ENCODE results near the gene NEUROD1. TPM values are rescaled to one million over a fixed set of nuclear protein-coding genes. Genes with fewer than 3 reads are reported as not detected.

Gene NEUROD1
- total RNA-seq, 1 donor from 2014 or later: not detected

DNA sequence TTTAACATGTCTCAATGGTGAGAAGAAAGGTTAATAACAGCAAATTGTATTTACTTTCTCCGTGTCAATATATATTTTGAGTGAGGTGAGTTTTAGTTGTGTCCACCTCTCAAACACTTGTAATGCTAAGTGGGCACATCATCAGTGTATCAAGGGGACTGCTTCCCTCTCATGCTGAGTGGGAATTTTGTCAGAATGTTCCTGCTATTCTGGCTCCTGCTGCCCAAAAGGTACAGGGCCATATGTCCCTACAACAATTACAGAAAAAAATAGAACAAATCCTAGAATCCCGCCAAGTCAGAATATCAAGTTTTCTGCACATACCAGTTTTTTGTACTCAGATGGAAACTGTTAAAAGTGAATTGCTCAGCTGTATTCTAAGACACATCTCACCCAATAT lies 18.0 kb downstream of the NEUROD1 start:
- Mint-ChIP-seq H3K27ac (no peak overlapping the region), H3K4me3 (no peak overlapping the region), H3K9me3 (peaks cover 7% of the 10 kb centered on the region), H3K4me1 (peaks cover under 1% of the 10 kb centered on the region), H3K27me3 (ENCODE audit: low read depth) (peaks cover 53% of the 10 kb centered on the region), H3K36me3 (no peaks in the 10 kb centered on the region)
- TF ChIP-seq, protein P1, sequence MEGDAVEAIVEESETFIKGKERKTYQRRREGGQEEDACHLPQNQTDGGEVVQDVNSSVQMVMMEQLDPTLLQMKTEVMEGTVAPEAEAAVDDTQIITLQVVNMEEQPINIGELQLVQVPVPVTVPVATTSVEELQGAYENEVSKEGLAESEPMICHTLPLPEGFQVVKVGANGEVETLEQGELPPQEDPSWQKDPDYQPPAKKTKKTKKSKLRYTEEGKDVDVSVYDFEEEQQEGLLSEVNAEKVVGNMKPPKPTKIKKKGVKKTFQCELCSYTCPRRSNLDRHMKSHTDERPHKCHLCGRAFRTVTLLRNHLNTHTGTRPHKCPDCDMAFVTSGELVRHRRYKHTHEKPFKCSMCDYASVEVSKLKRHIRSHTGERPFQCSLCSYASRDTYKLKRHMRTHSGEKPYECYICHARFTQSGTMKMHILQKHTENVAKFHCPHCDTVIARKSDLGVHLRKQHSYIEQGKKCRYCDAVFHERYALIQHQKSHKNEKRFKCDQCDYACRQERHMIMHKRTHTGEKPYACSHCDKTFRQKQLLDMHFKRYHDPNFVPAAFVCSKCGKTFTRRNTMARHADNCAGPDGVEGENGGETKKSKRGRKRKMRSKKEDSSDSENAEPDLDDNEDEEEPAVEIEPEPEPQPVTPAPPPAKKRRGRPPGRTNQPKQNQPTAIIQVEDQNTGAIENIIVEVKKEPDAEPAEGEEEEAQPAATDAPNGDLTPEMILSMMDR (IDR thresholded peaks at IDR 0.05; ENCODE audit: unreplicated experiment): no peak
- DNase-seq (ENCODE audit: low spot score in 2 of 2, unreplicated experiment in 2 of 2): no peak

DNA sequence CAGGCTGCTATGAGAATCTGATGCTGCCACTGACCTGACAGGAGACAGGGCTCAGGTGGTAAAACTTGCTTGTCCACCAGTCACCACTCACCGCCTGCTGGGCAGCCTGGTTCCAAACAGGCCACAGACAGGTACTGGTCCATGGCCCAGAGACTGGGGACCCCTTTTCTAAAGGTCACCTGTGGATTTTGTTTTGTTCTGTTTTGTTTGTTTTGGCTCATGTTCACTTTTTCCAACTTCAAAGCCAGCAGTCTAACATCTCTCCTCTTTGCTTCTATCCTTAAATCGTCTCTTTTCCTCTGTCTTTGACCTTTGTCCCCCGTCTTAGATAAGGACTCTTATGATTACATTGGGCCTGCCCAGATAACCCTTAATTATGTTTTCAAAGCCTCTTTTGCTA lies 20.1 kb downstream of the NEUROD1 start:
- Mint-ChIP-seq H3K9me3 (no peaks in the 10 kb centered on the region), H3K36me3 (no peaks in the 10 kb centered on the region), H3K4me3 (no peak overlapping the region), H3K4me1 (peaks cover 9% of the 10 kb centered on the region), H3K27ac (no peak overlapping the region), H3K27me3 (ENCODE audit: low read depth) (peaks cover 57% of the 10 kb centered on the region)
- DNase-seq (ENCODE audit: low spot score in 2 of 2, unreplicated experiment in 2 of 2): no peak
- TF ChIP-seq, protein P1 (IDR thresholded peaks at IDR 0.05; ENCODE audit: unreplicated experiment): no peak

DNA sequence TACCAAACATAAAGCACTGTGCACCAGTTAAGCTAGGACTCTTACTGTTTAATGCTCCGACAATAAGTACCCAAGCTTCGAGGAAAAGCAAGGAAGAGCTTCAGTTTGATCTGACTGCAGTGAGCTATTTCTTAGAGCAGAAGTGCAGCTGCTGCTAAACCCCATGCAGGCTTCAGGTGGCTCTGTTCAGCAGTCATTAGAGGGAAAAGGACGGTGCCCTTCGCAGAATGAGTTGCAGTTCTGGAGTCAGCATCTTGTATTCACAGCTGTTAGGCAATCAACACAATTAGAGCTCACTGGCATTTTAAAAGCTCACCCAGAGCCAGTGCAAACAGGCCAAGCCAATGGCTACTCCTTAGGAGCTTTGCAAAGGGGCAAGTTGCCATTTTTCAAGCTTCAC lies 21.9 kb downstream of the NEUROD1 start:
- Mint-ChIP-seq H3K4me1 (peaks cover 9% of the 10 kb centered on the region), H3K9me3 (no peaks in the 10 kb centered on the region), H3K36me3 (no peaks in the 10 kb centered on the region), H3K4me3 (no peak overlapping the region), H3K27ac (no peak overlapping the region), H3K27me3 (ENCODE audit: low read depth) (peaks cover 72% of the 10 kb centered on the region)
- TF ChIP-seq, protein P1 (IDR thresholded peaks at IDR 0.05; ENCODE audit: unreplicated experiment): no peak
- DNase-seq (ENCODE audit: low spot score in 2 of 2, unreplicated experiment in 2 of 2): no peak

DNA sequence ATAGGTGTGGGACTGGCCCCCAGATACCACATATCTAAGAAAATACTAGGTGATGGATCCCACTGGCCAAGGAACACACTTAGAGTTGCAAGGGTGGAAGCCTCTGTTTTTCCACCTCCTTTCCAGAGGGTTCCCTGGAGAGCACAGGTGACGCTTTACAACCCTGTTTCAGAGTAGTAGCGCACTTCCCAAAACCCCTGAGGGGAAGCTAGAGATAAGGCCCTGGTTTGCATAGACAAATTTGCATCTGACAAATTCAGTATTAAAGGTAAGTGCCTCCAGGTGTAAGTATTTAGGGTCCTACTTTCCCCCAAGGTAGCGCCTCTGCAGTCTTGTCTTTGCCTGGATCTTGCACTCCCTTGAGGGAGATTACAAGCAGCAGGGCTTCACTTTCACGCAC lies 22.9 kb downstream of the NEUROD1 start:
- TF ChIP-seq, protein P1 (IDR thresholded peaks at IDR 0.05; ENCODE audit: unreplicated experiment): no peak
- H3K9me3 Mint-ChIP-seq: no peaks in the 10 kb centered on the region
- peaks cover 81% of the 10 kb centered on the region for H3K27me3 Mint-ChIP-seq (ENCODE audit: low read depth)
- DNase-seq (ENCODE audit: low spot score in 2 of 2, unreplicated experiment in 2 of 2): no peak
- H3K4me3 Mint-ChIP-seq: peak overlapping the region; percentile 60
- no peak overlapping the region for H3K27ac Mint-ChIP-seq
- H3K36me3 Mint-ChIP-seq: no peaks in the 10 kb centered on the region
- peaks cover 9% of the 10 kb centered on the region for H3K4me1 Mint-ChIP-seq

DNA sequence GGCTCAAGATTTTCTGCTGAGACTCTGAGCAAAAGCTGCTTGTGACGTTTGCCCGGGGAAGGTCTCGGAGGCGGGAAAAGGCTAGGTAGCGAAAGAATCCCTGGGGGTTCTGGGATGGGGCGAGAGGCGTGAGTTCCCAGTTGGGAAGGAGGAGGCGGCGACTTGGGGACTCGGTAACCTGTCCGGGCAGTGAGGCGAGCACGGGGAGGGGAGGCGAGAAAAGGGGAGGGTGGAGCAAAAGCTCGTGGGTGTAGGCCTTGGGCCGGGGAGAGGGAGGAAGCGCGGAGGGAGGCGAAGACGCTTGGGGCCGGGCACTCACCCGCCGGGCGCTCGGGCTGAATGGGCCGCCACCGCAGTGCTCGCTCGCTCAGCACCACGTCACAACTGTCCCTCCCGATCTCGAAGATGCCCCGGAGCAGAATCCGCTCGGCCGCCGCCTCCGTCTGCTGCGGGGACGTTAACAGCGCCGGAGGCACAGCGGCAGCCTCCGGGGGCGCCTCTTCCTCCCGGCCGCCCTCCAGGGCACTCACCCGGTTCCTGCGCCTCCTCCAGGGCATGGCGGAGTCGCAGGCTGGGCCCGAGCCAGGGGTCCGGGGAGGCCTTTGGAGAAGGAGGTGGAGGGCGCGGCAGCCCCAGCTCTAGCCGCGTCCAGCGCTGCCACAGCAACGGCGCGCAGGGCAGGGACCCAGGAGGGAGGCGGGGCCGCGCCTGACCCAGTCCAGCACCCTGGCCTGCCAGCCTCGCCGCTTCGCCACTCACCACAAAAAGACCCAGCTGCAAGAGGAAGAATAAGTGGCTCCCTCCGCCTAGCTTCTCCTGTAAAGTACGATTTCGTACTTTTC lies 23.6 kb downstream of the NEUROD1 start, which contains the start of gene CERKL:
Gene CERKL (minus strand): TSS at position 656 of the 842 bp plus-strand sequence. CDS start 99 bp downstream, at position 557.
- peak within 1 kb of the TSS; percentile 66 for H3K4me3 Mint-ChIP-seq
- H3K27ac Mint-ChIP-seq: no peak within 1 kb of the TSS
- peaks cover 87% of the 10 kb centered on the region for H3K27me3 Mint-ChIP-seq (ENCODE audit: low read depth)
- no peaks in the 10 kb centered on the region for H3K36me3 Mint-ChIP-seq
- peaks cover 9% of the 10 kb centered on the region for H3K4me1 Mint-ChIP-seq
- no peaks in the 10 kb centered on the region for H3K9me3 Mint-ChIP-seq
- TF ChIP-seq, protein P1 (IDR thresholded peaks at IDR 0.05; ENCODE audit: unreplicated experiment): no peak
- DNase-seq (ENCODE audit: low spot score in 2 of 2, unreplicated experiment in 2 of 2): peak in 1 of 2 experiments; percentile 40

Measured in mesothelial cell of epicardium (in vitro differentiated cells).